NCI-H2196 (cell line): Measurements from ENCODE around the gene HYDIN.

ENCODE experiments used
- DNase-seq: peaks from one replicate; lab custom pipeline; 2025; ENCODE audit not compliant: unreplicated experiment; lab: John Stamatoyannopoulos, UW

The HYDIN gene

GRCh38 chr16:70793851-70794502 is 436.5 kb downstream of the HYDIN start:
- DNase-seq: no peak

- no peak for DNase-seq
Measured at GRCh38 chr16:70790815-70791214, 439.7 kb downstream of the HYDIN start.

- no peak for DNase-seq
Measured at GRCh38 chr16:70789595-70790447, 440.7 kb downstream of the HYDIN start.

- DNase-seq: no peak
Measured at GRCh38 chr16:70788668-70789594, 441.6 kb downstream of the HYDIN start.

GRCh38 chr16:70786020-70786755 is 444.3 kb downstream of the HYDIN start:
- DNase-seq: no peak

- no peak for DNase-seq
Measured at GRCh38 chr16:70784692-70785555, 445.6 kb downstream of the HYDIN start.

- no peak for DNase-seq
Measured at GRCh38 chr16:70782237-70782636, 448.3 kb downstream of the HYDIN start.

- DNase-seq: no peak
Measured at GRCh38 chr16:70781800-70782199, 448.7 kb downstream of the HYDIN start.

GRCh38 chr16:70780546-70780945 is 450.0 kb downstream of the HYDIN start:
- no peak for DNase-seq

- no peak for DNase-seq
Measured at GRCh38 chr16:70779361-70779760, 451.2 kb downstream of the HYDIN start.

- peak; percentile 32 for DNase-seq
Measured at GRCh38 chr16:70778901-70779309, 451.6 kb downstream of the HYDIN start.

- DNase-seq: no peak
Measured at GRCh38 chr16:70777973-70778406, 452.5 kb downstream of the HYDIN start.

- DNase-seq: no peak
Measured at GRCh38 chr16:70777496-70777895, 453.0 kb downstream of the HYDIN start.

GRCh38 chr16:70775399-70775798 is 455.1 kb downstream of the HYDIN start:
- DNase-seq: no peak

GRCh38 chr16:70774261-70774660 is 456.3 kb downstream of the HYDIN start:
- DNase-seq: no peak

- DNase-seq: no peak
Measured at GRCh38 chr16:70772493-70772892, 458.0 kb downstream of the HYDIN start.

- DNase-seq: peak; percentile 44
Measured at GRCh38 chr16:70770626-70771552, 459.6 kb downstream of the HYDIN start.

GRCh38 chr16:70770291-70770625 is 460.3 kb downstream of the HYDIN start:
- DNase-seq: no peak

- no peak for DNase-seq
Measured at GRCh38 chr16:70769761-70770160, 460.8 kb downstream of the HYDIN start.
